ENCODE measurements around the gene ISYNA1.
A peak's percentile ranks its signal among the peaks of the same experiment; 100 is the strongest.

The ISYNA1 gene

DNA sequence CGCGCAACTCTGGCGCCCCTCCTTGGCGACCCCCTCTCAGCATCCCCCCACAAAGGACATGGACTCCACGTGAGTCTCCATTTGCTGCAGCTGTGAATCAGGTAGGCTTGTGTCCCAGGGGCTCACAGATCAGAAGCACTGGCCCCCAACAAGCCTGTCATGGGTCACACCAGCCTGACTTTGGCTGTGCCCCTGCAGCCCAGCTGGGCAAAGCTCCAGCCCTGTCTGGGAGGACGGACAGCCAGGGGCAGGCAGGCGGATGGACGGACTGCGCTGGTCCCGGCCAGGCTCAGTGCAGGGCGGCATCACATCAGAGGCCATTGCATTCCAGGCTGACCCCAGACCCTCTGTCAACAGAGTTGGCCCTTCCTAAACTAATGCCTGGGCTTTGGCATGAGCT lies 28.4 kb upstream of the ISYNA1 start:
- no peak for DNase-seq

GRCh38 chr19:18465964-18466339 lies 28.0 kb upstream of the ISYNA1 start:
- no peak for DNase-seq

DNA sequence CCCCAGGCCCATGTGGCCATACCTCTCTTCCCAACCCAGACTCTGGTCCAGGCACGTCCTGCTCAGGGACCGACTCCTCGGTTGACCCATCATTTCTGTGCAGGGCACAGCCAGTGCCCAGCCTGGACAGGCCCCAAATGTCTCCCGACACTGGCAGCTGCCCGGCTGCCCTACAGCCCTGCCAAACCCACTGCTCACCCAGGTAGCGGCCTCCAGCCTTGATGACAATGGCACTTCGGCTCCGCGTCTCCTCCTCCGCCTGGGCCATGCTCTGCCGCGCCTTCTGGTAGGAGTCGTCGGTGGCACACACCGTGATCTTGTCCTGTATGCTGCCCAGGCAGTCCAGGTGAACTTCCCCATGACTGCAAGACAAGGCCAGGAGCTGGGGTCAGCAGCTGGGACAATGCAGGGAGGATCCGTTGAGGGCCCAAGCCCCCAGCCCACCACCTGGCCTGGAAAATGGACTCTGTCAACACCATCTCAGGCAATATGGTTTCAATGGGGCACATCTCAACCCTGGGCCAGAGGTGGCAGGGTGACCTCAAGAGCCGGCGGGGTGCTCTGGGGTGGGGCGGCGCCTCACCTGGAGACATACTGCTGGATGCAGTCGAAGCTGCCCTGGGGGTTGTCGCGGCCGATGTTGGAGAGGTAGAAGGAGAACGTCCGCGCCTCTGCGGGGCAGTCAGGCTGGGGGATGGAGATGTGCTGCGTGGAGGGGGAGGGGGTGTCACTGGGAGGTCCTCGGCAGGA lies 27.5 kb upstream of the ISYNA1 start:
- DNase-seq: no peak

DNA sequence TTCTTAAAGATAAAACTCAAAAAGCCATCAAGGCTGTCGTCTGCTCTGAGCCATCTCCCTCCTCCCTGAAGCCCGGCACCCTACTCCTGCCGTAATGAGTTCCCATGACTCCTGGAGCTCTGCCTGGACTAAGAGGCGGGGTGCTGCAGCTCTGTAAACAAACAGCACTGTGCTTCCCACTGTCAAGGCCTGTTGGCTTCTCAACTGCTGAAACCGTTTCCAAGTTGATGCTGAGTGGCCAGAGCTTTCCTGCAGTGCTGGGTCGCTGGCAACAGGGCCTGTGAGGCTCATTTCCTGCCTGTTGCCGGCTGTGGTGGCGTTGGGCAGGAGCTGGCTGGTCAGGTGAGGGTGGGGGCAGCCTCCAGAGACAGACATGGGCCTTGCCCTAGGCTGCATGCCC lies 26.7 kb upstream of the ISYNA1 start:
- no peak for DNase-seq

DNA sequence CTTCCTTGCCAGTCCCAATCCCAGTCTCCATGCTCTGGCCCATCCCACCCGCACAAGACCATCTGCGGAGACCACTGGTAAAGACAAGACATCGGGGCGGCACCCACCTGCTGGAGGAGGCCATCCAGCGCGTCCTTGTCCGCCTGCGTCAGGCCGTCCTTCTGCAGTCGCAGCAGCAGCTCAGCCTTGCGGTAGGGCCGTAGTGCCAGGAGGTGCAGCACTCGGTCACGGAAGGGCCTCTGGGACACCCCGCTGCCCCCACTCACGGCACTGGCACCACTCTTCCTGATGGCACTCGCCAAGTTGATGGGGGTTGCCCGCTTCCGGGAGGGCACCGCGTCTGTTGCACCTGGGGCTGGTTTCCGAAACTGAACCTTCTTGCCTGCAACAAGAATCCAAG lies 23.5 kb upstream of the ISYNA1 start:
- no peak for DNase-seq

- DNase-seq: no peak
Measured at GRCh38 chr19:18460900-18461299, 23.0 kb upstream of the ISYNA1 start.

GRCh38 chr19:18457483-18458331 lies 19.8 kb upstream of the ISYNA1 start:
- DNase-seq: no peak

DNA sequence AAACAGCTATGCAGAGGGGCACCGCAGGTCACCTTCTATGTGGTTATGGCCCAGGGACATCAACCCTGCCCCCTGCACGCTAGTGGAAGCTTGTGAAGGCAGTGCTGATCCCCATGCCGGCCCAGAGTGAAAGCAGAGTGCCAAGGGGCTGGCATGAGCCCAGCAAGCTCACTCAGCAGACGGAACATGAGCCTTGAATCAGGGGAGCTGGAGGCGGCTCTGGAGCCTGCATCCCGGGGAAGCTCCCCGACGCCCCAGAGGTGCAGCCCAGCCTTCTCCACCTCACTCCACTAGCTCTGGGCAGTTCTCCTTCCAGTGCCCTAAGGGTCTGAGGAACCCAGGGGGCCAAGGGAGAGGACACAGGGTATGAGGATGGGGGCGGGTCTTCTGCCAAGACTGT lies 19.0 kb upstream of the ISYNA1 start:
- DNase-seq: no peak

DNA sequence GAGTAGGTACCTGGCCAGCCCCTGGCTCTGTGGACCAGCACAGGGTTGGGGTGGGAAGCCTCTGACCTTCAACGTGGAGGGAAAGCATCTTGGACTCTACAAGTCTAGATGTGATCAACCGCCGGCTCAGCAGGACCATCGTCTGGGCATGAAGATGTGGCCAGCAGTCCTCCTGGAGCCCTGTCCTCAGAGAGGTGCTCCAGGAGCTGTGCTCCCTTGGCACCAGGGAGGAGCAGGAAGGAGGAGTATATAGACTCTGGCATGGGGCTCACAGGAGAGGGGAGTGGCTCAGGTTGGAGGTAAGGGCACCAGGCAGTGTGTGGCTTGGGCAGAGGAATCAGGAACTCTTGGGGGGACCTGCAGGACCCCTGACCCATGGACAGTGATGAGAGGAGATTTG lies 18.3 kb upstream of the ISYNA1 start:
- no peak for DNase-seq

GRCh38 chr19:18453269-18454024 lies 15.5 kb upstream of the ISYNA1 start:
- DNase-seq: no peak

- no peak for DNase-seq
Measured at GRCh38 chr19:18452386-18452785, 14.5 kb upstream of the ISYNA1 start.

DNA sequence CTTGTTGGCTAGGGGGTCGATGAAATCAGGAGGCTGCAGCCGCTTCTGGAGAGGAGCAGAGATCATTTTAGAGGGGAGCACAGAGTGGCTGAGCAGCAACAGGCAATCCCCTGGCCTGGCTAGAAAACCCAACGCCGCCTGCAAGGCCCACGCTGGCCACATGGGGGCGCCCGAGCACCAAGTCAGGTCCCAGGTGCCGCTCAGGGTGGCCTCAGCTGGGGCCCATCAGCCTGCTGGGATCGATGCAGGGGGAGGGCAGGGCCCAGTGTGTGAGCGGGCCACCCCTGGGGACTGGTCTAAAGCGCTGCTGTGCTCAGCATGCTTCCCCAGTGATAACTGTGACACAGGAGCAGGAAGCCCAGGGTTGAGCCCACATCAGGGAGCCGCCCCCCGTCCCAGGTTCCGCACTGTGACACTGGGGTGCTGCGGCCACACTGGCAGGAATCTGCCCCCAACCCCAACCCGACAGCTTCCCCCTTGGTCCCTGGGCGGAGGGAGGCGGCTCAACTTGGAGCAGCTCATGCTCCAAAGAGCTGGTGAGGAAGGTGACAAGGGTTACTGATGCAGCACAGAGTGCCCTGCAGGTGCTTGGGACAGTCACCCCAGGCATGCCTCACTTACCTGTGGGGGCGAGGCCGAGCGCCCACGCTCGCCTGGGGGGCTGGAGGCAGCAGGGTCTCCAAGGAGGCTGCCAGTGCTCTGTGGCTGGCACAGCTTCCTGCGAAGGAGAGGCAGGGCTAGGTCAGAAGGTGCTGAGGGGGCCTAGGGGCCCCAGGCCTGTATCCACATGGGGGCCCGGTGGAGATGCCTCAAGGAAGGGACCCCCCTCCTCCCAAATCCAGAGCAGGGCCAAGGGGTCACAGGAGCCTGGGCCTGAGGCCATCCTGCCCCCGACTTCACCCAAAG lies 13.3 kb upstream of the ISYNA1 start:
- DNase-seq: peak; percentile 81 to 88

GRCh38 chr19:18450021-18450930 lies 12.3 kb upstream of the ISYNA1 start:
- DNase-seq: no peak

DNA sequence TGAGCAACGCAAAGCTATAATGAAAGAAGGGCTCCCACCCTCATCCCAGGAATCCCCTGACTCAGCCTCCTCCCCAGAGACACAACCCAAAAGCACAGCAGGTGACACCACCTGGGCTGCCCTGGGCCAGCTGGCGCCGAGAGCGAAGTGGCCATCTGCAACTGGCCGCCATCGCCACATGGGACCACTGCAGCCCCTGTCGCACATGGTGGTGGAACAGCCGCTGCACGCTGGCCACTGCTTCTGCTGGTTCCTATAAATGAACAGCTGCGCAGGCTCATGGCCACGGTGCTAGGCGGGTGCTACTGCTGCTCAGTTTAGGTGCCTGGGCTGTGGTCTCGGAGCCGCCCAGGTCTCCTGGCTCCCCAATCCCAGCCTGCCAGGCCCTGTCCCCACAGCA lies 11.6 kb upstream of the ISYNA1 start:
- no peak for DNase-seq

DNA sequence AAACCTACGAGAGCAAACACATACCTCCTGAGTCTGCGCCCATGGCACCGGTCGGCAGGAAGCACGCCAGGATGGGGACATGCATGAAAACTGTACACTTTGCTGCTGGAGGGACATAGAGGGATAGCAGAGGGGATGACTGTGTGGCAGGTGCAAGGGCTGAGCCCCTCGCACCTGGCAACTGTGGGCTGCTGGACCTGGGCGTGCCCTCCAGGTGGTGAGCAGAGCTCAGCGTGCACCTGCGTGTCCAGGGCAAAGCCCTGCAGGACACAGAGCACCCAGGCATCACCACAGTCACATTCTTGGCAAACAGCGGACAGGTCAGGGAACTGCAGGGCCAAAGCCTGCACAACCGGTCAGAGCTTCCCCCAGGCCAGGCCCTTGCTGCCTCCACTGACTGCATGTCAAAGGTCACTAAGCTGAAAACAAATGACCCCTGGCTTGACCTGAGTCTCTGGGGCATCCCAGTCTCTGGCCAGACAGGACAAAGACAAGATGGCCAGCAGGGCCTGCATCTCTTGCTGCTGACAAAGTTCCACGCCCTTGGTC lies 9.0 kb upstream of the ISYNA1 start:
- no peak for DNase-seq

DNA sequence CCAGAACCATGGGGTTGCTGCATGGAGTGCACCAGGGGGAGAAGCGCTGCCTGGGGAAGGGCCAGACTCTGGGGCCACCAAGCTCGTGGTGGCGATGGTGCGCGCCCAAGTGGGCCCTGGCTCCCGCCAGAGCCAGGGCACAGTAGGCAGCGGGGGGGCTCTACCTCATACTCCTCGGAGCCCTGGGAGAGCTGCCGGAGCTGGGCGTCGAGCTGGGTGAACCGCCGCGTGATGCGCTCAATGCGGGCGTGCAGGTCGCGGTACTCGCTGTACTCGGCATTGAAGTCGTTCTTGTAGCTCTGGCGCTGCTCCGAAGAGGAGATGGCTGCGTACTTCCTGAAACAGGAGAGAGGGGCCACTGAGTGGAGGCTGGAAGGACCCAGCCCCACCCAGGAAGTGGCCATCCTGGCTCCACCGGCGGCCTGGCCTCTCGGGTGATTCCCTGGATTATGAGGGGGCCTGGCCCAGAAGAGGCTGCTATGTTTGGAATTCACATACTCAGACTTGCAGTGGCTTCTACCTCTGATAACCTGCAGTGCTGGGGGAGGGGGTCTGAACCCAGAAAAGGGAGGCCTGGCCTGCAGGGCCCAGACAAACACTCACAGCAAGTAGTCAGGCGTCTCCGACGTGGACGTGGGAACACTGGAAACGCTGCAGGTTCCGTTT lies 8.3 kb upstream of the ISYNA1 start:
- no peak for DNase-seq

DNA sequence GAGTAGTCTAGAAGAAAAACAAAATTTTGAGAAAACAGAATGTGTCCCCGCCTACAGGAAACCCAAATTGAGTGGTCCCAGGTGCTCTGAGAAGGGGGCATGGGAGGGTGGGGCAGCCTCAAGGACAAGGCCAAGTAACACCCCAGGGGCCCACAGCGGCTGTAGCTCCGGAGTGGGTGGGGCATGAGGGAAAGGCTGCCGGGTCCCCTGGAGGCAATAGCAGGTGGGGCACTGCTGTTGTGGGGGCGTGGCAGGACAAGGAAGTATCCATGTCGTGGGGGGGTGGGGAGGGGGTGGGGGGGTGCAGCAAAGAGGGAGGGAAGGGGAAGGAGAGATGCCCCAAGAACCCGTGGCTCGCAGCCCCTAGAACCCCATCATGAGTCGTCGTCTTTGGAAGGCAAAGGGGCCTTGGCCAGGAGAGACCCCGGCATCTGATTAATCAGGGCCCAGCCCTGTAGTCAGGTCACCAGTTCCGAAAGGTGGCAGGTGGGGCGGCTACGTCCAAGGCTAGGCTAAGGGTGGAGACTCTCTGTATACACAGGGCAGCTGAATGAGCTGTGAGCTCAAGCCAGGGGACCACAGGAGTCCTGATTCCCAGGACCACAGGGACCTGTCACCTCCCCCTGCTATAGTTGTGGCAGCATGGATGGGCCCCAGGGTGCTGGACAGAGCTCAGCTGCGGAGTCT lies 7.5 kb upstream of the ISYNA1 start:
- DNase-seq: no peak

- no peak for DNase-seq
Measured at GRCh38 chr19:18444513-18444912, 6.6 kb upstream of the ISYNA1 start.

GRCh38 chr19:18443831-18444230 lies 5.9 kb upstream of the ISYNA1 start:
- DNase-seq: no peak

DNA sequence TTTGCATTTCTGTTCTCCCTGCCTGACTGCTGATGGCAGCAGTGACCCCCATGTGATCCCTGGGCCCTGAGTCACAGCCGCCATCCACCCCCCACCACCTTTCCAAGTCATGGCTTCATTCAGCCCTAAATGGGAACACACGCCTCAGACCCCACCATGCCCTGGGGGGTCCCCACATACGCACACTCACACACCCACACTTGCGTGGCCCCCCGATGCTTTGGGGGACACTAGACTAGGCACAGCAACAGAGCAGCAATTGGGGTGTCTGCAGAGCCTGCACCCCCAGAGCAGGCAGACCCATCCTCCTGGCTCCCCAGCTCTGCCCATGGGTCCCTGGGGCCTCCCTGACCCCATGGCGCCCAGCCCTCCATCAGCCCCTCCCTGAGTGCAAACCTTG lies 5.5 kb upstream of the ISYNA1 start:
- no peak for DNase-seq

Measured in activated CD4-positive, alpha-beta T cell treated with anti-CD3 and anti-CD28 coated beads, Interleukin-2, amount 50 U/mL, for 4 hours (primary cell).